CD4-positive, alpha-beta T cell (primary cell): ENCODE data around the gene TRDMT1. TPM values are rescaled to one million over a fixed set of nuclear protein-coding genes. Genes with fewer than 3 reads are reported as not detected.

Experiments
- ATAC-seq: fragments of 200-7000 bp; cut with Tn5 transposase; one replicate; pipeline ENCODE4 v1.10.0; 2022; ENCODE audit warnings: mild to moderate bottlenecking; ENCODE audit not compliant: poor library complexity
- CTCF ChIA-PET: fragments of 350-600 bp; sonication (Branson Sonifier 250); formaldehyde crosslinking; loops from one replicate; lab custom pipeline; 2021; ENCODE audit warnings: antibody characterized with exemption, inconsistent platforms; lab: Charles Lee
- POLR2A ChIA-PET: fragments of 350-600 bp; sonication (Branson Sonifier 250); formaldehyde crosslinking; loops from one replicate; lab custom pipeline; 2021; ENCODE audit warnings: antibody characterized with exemption, inconsistent platforms; lab: Charles Lee
- DNase-seq, 14 experiments: peaks; one replicate each; pipeline ENCODE4 v3.0.0-alpha.2; 2013 to 2020; ENCODE audit warnings: mixed read lengths in 2 of 14
- H3K27ac ChIP-seq, 2 donors: one replicate each; pipeline versions ENCODE4 v1.5.1 to v1.7.0; 2013; ENCODE audit warnings: low read length in 2 of 2, low read depth in 1 of 2, mild to moderate bottlenecking in 1 of 2
- H3K27me3 ChIP-seq, 2 experiments: 1 replicate in 1 of 2; 2 replicates in 1 of 2; pipeline versions ENCODE4 v1.6.1 to v1.7.0; 2013; ENCODE audit warnings: low read length in 2 of 2, control low read depth in 1 of 2, mild to moderate bottlenecking in 1 of 2, moderate library complexity in 1 of 2; ENCODE audit not compliant: insufficient read depth in 2 of 2, control insufficient read depth in 1 of 2
- H3K36me3 ChIP-seq: one replicate; pipeline ENCODE4 v1.6.1; 2013; ENCODE audit warnings: low read length, control low read depth; ENCODE audit not compliant: insufficient read depth
- H3K4me1 ChIP-seq: one replicate; pipeline ENCODE4 v1.6.1; 2013; ENCODE audit warnings: low read length, control low read depth; ENCODE audit not compliant: insufficient read depth
- H3K4me3 ChIP-seq: one replicate; pipeline ENCODE4 v1.5.1; 2013; ENCODE audit warnings: mild to moderate bottlenecking, low read length, moderate library complexity
- H3K9me3 ChIP-seq, 2 experiments: 1 replicate in 1 of 2; 2 replicates in 1 of 2; pipeline versions ENCODE4 v1.6.1 to v1.7.0; 2013; ENCODE audit warnings: low read length in 2 of 2, mild to moderate bottlenecking in 2 of 2, control low read depth in 1 of 2, moderate library complexity in 1 of 2; ENCODE audit not compliant: control insufficient read depth in 1 of 2, insufficient read depth in 1 of 2
- H3K27ac Mint-ChIP-seq: one replicate; pipeline ENCODE4 v1.8.0; 2020; ENCODE audit warnings: mixed read lengths
- H3K27me3 Mint-ChIP-seq: one replicate; pipeline ENCODE4 v1.8.0; 2021; ENCODE audit warnings: mixed read lengths
- H3K36me3 Mint-ChIP-seq: one replicate; pipeline ENCODE4 v1.8.0; 2021; ENCODE audit warnings: low read depth, mixed read lengths
- H3K4me1 Mint-ChIP-seq: one replicate; pipeline ENCODE4 v1.8.0; 2021; ENCODE audit warnings: low read depth, mixed read lengths
- H3K4me3 Mint-ChIP-seq: one replicate; pipeline ENCODE4 v1.8.0; 2020; ENCODE audit warnings: mild to moderate bottlenecking, mixed read lengths
- H3K9me3 Mint-ChIP-seq: one replicate; pipeline ENCODE4 v1.8.0; 2020; ENCODE audit warnings: mixed read lengths
- intact Hi-C, 2 experiments: fragments of 100-400 bp; cut with DNase I in 1 of 2; cut with micrococcal nuclease in 1 of 2; formaldehyde crosslinking; loops; one replicate each; pipeline versions ENCODE4 v1.15.1 to v1.9.0; 2023 to 2025; cut with DNase I, micrococcal nuclease
- total RNA-seq, 174 experiments: library from RNA in 2 of 174; stranded (reverse) in 2 of 174; gene quantifications; one replicate each; pipeline ENCODE4 v1.2.3 and lab custom pipeline; 2021 to 2026
- TF ChIP-seq, protein P1 (sequence below): fragments of 200-600 bp; IDR thresholded peaks from one replicate; pipeline ENCODE4 v1.8.0; 2022; ENCODE audit warnings: antibody characterized with exemption, mild to moderate bottlenecking

Gene TRDMT1
- total RNA-seq, 2 experiments from 2014 or later, result 20.3 to 21.3 TPM

DNA sequence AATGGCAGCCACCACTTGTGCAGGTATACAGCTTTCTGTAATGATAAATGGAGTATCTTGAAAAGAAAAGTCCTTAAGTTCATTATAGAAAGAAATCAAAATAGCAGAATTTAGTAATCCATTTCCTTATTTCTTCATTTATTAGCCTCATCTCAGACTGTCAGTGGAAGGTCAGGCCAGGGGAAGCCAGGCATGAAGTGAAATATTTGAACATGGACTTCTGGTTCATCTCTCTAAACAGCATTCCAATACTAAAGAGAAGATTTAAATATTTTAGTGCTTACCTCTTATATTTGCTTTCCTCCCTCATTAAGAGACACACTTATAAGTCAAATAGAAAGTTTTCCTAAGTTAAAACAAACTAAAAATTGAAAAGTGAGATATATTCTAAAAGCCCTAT is 26.8 kb downstream of the TRDMT1 start:
- TF ChIP-seq, protein P1, sequence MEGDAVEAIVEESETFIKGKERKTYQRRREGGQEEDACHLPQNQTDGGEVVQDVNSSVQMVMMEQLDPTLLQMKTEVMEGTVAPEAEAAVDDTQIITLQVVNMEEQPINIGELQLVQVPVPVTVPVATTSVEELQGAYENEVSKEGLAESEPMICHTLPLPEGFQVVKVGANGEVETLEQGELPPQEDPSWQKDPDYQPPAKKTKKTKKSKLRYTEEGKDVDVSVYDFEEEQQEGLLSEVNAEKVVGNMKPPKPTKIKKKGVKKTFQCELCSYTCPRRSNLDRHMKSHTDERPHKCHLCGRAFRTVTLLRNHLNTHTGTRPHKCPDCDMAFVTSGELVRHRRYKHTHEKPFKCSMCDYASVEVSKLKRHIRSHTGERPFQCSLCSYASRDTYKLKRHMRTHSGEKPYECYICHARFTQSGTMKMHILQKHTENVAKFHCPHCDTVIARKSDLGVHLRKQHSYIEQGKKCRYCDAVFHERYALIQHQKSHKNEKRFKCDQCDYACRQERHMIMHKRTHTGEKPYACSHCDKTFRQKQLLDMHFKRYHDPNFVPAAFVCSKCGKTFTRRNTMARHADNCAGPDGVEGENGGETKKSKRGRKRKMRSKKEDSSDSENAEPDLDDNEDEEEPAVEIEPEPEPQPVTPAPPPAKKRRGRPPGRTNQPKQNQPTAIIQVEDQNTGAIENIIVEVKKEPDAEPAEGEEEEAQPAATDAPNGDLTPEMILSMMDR, result no peak
- Histone ChIP-seq H3K27ac (no peak overlapping the region), H3K4me3 (no peak overlapping the region), H3K9me3 (no peaks in the 10 kb centered on the region), H3K36me3 (peaks cover 3% of the 10 kb centered on the region), H3K27me3 (no peaks in the 10 kb centered on the region), H3K4me1 (peaks cover 3% of the 10 kb centered on the region)
- CTCF ChIA-PET, result interaction anchor here (1.1 kb wide), 1 partner anchor 56 kb away, joined by 7 read pairs; no protein-coding TSS in a partner anchor
- H3K27ac Mint-ChIP-seq, result peak overlapping the region; percentile 85
- H3K9me3 Mint-ChIP-seq, result no peaks in the 10 kb centered on the region
- ATAC-seq (no peak), DNase-seq (no peak)
- POLR2A ChIA-PET, result interaction anchor here (1.9 kb wide), 1 partner anchor 54 kb away, joined by 5 read pairs; the partner anchor contains the start of gene VIM
- intact Hi-C loops, result loop anchor here in 1 of 2 experiments (10.0 kb wide), 1 partner anchor 50 kb away; the partner anchor contains the start of gene VIM
- no peaks in the 10 kb centered on the region for H3K27me3 Mint-ChIP-seq
- peaks cover 20% of the 10 kb centered on the region for H3K36me3 Mint-ChIP-seq
- H3K4me1 Mint-ChIP-seq, result peaks cover 23% of the 10 kb centered on the region
- no peak overlapping the region for H3K4me3 Mint-ChIP-seq

DNA sequence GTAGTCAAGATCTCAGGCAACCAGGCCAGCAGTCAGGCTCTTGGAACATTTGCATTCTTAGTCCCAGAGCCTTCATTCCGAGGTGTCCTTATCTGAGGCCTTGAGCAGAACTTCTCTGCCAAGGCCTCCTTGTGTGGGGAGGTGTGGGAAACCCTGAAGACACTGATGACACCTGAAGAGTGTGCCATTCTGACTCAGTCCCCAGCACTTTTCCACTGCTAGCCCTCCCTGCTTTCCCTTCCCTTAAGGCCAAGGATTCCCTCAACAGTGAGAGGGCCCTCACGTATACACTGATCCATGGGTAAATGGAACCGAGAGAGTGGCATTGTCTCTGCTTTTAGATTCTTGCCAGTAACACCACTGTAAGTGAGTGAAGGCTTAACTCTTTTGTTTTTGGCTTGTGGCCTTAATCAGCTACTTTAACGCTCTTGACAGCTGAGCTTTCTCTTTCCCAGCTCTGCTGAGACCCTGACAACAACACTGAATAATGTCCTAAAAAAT is 30.3 kb downstream of the TRDMT1 start:
- peaks cover 3% of the 10 kb centered on the region for H3K36me3 ChIP-seq
- H3K27ac Mint-ChIP-seq, result no peak overlapping the region
- no peaks in the 10 kb centered on the region for H3K27me3 ChIP-seq
- H3K4me3 Mint-ChIP-seq, result no peak overlapping the region
- intact Hi-C loops, result loop anchor here in 1 of 2 experiments (10.0 kb wide), 1 partner anchor 54 kb away; the partner anchor contains the start of gene VIM
- ChIA-PET POLR2A (no interaction called here), CTCF (no interaction called here)
- H3K36me3 Mint-ChIP-seq, result peaks cover 33% of the 10 kb centered on the region
- H3K4me1 ChIP-seq, result peaks cover 3% of the 10 kb centered on the region
- TF ChIP-seq, protein P1, result no peak
- DNase-seq (no peak), ATAC-seq (no peak)
- peaks cover 15% of the 10 kb centered on the region for H3K4me1 Mint-ChIP-seq
- H3K4me3 ChIP-seq, result no peak overlapping the region
- no peaks in the 10 kb centered on the region for H3K9me3 ChIP-seq
- H3K9me3 Mint-ChIP-seq, result no peaks in the 10 kb centered on the region
- H3K27ac ChIP-seq, result no peak overlapping the region
- no peaks in the 10 kb centered on the region for H3K27me3 Mint-ChIP-seq

DNA sequence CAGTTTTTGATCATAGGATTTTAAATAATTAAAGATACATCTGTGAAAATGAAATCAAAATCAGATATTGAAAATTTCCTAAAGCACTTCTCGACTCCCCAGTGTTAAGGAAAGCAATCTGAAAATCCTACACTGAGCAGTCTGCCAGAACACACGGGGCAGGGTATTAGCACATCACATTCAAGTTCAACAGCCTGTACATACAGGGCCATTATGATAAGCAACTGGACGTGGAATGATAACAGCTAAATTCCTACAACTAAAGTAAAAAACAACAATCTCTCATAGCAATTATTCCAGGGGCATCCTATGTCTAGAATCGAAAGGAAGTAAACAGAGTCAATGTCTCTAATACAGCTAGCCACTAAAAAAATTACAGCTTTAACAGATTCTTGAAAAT is 31.7 kb downstream of the TRDMT1 start:
- Histone ChIP-seq H3K27ac (no peak overlapping the region), H3K4me3 (no peak overlapping the region), H3K4me1 (no peaks in the 10 kb centered on the region), H3K27me3 (no peaks in the 10 kb centered on the region), H3K36me3 (peaks cover 3% of the 10 kb centered on the region), H3K9me3 (no peaks in the 10 kb centered on the region)
- Mint-ChIP-seq H3K4me1 (peaks cover 1% of the 10 kb centered on the region), H3K9me3 (no peaks in the 10 kb centered on the region), H3K36me3 (peaks cover 28% of the 10 kb centered on the region), H3K27ac (no peak overlapping the region), H3K4me3 (no peak overlapping the region), H3K27me3 (no peaks in the 10 kb centered on the region)
- ChIA-PET POLR2A (no interaction called here), CTCF (interaction anchor here (1.0 to 2.5 kb wide), 2 partner anchors 12 to 18 kb away, joined by 4 to 8 read pairs; no protein-coding TSS in a partner anchor)
- TF ChIP-seq, protein P1, result no peak
- intact Hi-C loops, result loop anchor here in 1 of 2 experiments (10.0 kb wide), 1 partner anchor 55 kb away; the partner anchor contains the start of gene VIM
- ATAC-seq (no peak), DNase-seq (no peak)
